Brain microvascular endothelial cell (primary cell): ENCODE results near the gene MAPKBP1.

Source experiments
- DNase-seq: peaks from one replicate; pipeline ENCODE4 v3.0.0-alpha.2; 2020
- H3K27ac ChIP-seq: fragments of 250-450 bp; sonication (Bioruptor Pico); 2 replicates; pipeline ENCODE4 v1.5.1; 2020; ENCODE audit warnings: mild to moderate bottlenecking, moderate library complexity
- H3K27me3 ChIP-seq: fragments of 250-450 bp; sonication (Bioruptor Pico); replicated peaks from 2 replicates; pipeline ENCODE4 v1.5.1; 2020; ENCODE audit warnings: mild to moderate bottlenecking
- H3K36me3 ChIP-seq: fragments of 250-450 bp; sonication (Bioruptor Pico); replicated peaks from 2 replicates; pipeline ENCODE4 v1.5.1; 2020; ENCODE audit warnings: mild to moderate bottlenecking
- H3K4me3 ChIP-seq: 2 replicates; pipeline ENCODE4 v1.5.1; 2011; ENCODE audit warnings: low read depth, mild to moderate bottlenecking, control low read depth, low read length, moderate library complexity
- in situ Hi-C: cut with HindIII; loops from 2 replicates; pipeline ENCODE4 v1.10.0; 2017; ENCODE audit warnings: low sequenced_read_pairs, low pct_ligation_motif_present
- TF ChIP-seq, protein P1 (sequence below): IDR thresholded peaks from 2 replicates; pipeline ENCODE4 v1.5.1; 2011; ENCODE audit warnings: low read depth, mild to moderate bottlenecking, moderate library complexity, low read length, control low read depth, inconsistent platforms; ENCODE audit errors: missing control alignments

MAPKBP1 gene

DNA sequence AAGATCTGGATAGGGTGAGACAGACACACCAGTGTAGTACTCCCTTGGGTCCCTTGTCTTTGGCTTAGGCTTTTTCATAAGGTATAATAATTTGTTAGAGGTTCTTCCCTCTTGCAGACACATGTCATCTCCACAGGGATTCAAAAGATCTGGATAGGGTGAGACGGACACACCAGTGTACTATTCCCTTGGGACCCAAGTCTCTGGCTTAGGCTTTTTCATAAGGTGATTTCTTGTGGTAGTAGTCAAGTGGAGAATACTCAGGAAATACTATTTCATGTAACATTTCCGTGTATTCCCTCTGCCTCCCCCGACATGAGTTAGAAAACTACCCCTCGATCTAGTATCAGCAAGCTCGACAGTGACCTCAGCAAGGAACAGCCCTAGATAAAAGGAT lies 954 bp upstream of the MAPKBP1 start:
- Histone ChIP-seq H3K4me3 (peak overlapping the region; percentile 87), H3K27me3 (no peaks in the 10 kb centered on the region), H3K27ac (peak overlapping the region; percentile 61), H3K36me3 (no peaks in the 10 kb centered on the region)
- TF ChIP-seq, protein P1, sequence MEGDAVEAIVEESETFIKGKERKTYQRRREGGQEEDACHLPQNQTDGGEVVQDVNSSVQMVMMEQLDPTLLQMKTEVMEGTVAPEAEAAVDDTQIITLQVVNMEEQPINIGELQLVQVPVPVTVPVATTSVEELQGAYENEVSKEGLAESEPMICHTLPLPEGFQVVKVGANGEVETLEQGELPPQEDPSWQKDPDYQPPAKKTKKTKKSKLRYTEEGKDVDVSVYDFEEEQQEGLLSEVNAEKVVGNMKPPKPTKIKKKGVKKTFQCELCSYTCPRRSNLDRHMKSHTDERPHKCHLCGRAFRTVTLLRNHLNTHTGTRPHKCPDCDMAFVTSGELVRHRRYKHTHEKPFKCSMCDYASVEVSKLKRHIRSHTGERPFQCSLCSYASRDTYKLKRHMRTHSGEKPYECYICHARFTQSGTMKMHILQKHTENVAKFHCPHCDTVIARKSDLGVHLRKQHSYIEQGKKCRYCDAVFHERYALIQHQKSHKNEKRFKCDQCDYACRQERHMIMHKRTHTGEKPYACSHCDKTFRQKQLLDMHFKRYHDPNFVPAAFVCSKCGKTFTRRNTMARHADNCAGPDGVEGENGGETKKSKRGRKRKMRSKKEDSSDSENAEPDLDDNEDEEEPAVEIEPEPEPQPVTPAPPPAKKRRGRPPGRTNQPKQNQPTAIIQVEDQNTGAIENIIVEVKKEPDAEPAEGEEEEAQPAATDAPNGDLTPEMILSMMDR: no peak
- DNase-seq: no peak
- in situ Hi-C loops: no loop called here

DNA sequence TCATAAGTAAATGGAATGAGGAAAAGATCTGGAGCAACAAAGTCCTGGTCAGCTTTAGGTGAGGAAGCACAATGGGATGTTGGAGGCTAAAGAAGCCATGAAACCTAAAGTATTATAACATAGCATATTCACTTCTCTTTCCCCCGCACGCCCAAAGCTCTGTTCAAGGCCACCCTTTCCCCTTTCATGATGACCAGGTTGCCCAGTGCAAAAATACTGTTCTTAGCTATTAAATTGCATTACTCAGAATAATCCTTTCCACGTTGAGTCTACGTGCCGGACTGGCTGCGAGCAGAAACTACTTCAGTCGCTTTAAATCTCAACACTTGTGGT lies 589 bp upstream of the MAPKBP1 start:
- TF ChIP-seq, protein P1: no peak
- H3K4me3 ChIP-seq: peak overlapping the region; percentile 87
- H3K36me3 ChIP-seq: no peaks in the 10 kb centered on the region
- no peaks in the 10 kb centered on the region for H3K27me3 ChIP-seq
- H3K27ac ChIP-seq: peak overlapping the region; percentile 61
- in situ Hi-C loops: no loop called here
- no peak for DNase-seq

DNA sequence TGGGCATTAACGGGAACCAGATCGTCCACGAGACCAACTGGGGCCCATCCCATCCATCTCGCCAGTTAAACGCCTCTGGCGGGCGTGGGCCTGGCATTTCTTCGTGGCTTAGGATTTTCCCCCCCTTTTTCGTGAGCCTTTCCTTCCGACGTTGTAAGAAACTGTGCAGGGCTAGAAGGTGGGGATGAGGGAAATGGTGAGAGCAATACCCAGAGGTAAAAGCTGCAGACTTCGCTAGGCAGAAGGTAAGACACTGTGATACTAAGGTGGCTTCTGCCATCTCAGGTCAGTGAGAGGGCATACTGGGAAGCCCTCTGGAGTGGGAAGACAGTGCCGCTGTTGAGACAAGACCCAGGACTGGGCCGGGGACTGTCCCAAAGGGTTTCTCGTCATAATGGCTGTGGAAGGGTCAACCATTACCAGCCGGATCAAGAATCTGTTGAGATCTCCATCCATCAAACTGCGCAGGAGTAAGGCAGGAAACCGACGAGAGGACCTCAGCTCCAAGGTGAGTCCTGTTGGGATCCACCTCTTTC lies 666 bp downstream of the MAPKBP1 start:
- DNase-seq: no peak
- in situ Hi-C loops: no loop called here
- TF ChIP-seq, protein P1: no peak
- no peaks in the 10 kb centered on the region for H3K27me3 ChIP-seq
- H3K27ac ChIP-seq: peak overlapping the region; percentile 61
- H3K36me3 ChIP-seq: no peaks in the 10 kb centered on the region
- peak overlapping the region; percentile 87 for H3K4me3 ChIP-seq

DNA sequence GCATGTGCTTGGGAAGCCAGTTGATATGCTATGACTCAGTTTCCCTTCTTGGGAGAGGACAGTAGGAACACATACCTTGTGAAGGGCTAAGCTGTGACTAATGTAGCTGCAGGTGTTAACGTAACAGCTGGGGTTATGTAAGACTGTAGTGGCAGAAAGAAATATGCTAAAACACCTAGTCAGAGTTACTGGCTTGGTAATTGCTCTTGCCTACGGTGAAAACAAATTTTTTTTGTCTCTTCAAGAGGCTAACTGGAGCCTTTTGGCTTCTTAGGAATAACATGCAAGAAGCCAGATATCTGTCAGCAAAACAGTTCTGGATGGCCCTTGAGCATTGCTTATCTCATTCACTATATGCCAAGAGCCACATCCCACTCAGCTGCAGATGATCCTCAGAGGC lies 1.4 kb downstream of the MAPKBP1 start:
- H3K27me3 ChIP-seq: no peaks in the 10 kb centered on the region
- no peak overlapping the region for H3K27ac ChIP-seq
- no peaks in the 10 kb centered on the region for H3K36me3 ChIP-seq
- peak overlapping the region; percentile 87 for H3K4me3 ChIP-seq
- TF ChIP-seq, protein P1: no peak
- DNase-seq: no peak
- in situ Hi-C loops: no loop called here

- TF ChIP-seq, protein P1: no peak
- no peak for DNase-seq
- in situ Hi-C loops: no loop called here
Observed at GRCh38 chr15:41777421-41777973, 3.2 kb downstream of the MAPKBP1 start.

DNA sequence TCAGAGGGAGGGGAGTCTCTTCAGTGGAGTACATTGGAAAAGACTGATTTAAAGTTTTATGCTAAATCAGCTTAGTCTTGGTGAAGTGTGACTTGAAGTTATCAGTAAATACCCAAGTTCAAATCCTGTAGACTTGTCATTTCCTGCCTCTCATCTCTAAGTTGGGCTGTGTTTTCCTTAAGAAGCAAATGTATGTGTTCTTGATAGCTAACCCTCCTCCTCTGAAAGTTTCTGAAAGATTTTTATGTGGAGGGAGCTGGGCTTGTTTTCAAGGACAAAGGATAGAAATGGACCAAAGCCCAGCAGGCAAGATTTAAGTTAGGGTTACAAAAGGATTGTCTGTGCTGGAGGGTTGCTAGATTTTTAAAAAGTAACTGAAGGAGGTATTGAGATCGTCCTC lies 4.2 kb downstream of the MAPKBP1 start:
- Histone ChIP-seq H3K36me3 (no peaks in the 10 kb centered on the region), H3K4me3 (no peak overlapping the region), H3K27me3 (no peaks in the 10 kb centered on the region), H3K27ac (no peak overlapping the region)
- no peak for DNase-seq
- TF ChIP-seq, protein P1: no peak
- in situ Hi-C loops: no loop called here

More at GRCh38 chr15:41777421-41777973, 3.2 kb downstream of the MAPKBP1 start:
- Histone ChIP-seq H3K27me3 (no peaks in the 10 kb centered on the region), H3K27ac (peak overlapping the region; percentile 23), H3K36me3 (no peaks in the 10 kb centered on the region), H3K4me3 (no peak overlapping the region)
